Measurements from ENCODE around the gene ZBTB40. TPM values are rescaled to one million over a fixed set of nuclear protein-coding genes. Genes with fewer than 3 reads are reported as not detected.

The ZBTB40 gene
- total RNA-seq, 4 donors from 2014 or later, result 12.2 to 19.6 (median 15.4) TPM

DNA sequence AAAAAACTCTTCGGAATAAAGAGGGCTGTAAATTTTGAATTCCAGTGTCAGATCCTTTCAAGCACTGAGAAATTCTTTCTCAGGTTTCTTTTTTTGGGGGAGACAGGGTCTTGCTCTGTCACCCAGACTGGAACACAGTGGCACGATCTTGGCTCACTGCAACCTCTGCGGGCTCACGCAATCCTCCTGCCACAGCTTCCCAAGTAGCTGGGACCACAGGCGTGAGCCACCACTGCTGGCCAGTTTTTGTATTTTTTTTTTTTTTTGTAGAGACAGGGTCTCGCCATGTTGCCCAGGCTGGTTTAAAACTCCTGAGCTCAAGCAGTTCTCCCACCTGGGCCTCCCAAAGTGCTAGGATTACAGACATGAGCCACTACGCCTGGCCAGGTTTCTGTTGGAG, 76.8 kb downstream of the ZBTB40 start:
- TF ChIP-seq, protein P1, sequence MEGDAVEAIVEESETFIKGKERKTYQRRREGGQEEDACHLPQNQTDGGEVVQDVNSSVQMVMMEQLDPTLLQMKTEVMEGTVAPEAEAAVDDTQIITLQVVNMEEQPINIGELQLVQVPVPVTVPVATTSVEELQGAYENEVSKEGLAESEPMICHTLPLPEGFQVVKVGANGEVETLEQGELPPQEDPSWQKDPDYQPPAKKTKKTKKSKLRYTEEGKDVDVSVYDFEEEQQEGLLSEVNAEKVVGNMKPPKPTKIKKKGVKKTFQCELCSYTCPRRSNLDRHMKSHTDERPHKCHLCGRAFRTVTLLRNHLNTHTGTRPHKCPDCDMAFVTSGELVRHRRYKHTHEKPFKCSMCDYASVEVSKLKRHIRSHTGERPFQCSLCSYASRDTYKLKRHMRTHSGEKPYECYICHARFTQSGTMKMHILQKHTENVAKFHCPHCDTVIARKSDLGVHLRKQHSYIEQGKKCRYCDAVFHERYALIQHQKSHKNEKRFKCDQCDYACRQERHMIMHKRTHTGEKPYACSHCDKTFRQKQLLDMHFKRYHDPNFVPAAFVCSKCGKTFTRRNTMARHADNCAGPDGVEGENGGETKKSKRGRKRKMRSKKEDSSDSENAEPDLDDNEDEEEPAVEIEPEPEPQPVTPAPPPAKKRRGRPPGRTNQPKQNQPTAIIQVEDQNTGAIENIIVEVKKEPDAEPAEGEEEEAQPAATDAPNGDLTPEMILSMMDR (IDR thresholded peaks at IDR 0.05; ENCODE audit: low read depth), result no peak

DNA sequence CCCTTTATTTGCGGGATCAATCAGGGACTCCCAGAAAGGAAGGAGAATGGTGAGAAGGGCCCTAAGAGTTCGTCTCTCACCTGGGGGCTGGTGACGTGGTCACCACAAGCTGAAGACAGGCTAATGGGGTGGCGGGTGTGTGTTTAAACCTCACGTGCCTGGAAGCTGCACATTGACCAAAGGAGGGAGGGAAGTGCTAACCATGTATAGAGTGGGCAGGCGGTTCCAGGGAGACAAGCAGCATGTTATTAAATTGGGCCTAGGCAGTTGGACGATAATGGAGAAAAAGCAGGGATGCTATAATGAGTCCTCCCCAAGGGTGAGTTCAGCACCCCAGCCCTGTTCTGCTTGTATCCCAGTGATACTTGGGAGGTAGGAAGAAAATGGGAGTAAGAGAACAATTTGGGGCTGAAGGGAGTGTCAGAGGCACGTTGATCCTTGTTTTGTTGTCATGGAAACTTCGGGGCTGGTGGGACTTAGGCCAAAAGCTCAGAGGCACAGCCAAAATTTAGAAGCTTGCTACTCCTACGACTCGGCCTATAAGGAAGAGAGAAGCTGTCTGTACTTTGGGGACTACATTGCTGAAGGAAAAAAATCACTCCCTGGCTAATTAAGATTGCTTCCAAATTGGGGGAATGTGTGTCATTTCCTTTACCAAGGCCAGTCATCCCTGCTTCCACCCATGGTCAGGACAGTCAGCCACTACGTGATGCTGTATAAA, 78.4 kb downstream of the ZBTB40 start:
- TF ChIP-seq, protein P1 (IDR thresholded peaks at IDR 0.05; ENCODE audit: low read depth), result no peak

DNA sequence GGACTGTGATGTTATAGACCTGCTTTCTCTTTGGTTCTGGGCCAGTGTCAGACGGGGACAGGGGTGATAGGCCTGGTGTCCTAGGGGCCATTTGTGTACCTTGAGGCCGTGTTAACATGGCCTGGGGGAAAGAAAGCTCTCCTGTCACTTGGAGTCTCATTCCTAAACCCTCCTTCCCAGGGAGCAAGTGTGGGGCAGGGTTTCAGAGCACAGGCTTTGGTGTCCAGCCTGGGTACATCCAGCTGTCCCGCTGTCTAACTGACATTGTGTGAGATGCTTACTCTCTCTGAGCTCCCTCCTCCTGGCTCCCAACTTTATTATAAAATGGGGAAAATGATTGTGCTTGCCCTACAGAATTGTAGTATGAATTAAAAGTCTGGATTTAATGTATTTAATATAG, 79.1 kb downstream of the ZBTB40 start:
- TF ChIP-seq, protein P1 (IDR thresholded peaks at IDR 0.05; ENCODE audit: low read depth), result no peak

DNA sequence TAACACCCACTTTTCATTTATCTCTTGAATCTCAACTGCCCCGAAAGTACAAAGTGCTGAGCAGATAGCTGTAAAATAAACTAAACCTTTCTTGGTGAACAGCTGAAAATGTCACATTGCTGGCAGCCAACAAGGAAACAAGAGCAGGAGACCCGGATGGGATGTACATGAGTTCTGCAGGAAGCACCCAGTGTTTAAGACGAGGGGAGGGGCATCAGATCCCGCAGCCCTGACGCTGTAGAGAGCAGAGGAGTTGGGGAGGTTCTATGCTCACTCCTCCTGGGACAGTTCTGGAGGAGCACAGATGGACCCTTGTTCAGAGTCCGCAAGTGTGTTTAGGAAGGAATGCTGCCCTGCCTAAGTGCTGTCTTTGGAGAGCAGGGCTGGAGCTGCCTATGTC, 79.6 kb downstream of the ZBTB40 start:
- TF ChIP-seq, protein P1 (IDR thresholded peaks at IDR 0.05; ENCODE audit: low read depth), result no peak

DNA sequence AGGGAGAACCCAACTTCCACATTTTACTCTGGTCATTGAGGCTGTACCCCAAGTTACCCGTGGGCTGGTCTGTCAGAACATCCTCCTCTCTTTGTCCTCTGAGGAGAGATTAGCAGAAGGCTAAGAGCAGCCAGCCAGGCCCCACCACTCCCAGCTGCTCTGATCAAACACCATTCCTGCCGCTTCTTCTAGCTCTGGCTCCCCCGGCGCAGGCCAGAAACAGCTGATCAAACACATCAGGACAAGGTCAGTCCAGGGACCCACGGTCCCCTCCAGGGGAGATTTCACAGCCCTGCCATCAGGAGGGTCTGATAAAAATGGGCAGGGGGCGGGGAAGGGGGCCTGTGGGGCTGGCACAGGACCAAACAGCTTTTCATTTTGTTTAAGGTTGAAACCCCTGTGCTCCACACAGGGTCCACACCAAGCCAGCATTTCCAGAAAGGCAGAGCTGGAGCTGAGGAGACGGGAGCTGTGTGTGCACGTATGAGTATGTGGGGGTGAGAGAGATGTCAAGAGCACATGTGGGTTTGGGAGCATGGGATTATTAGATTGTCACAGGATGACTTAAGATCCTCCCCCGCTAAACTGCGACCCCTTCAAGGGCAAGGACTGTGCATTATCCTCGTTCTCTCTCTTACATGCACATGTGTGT, 81.7 kb downstream of the ZBTB40 start:
- TF ChIP-seq, protein P1 (IDR thresholded peaks at IDR 0.05; ENCODE audit: low read depth), result no peak

DNA sequence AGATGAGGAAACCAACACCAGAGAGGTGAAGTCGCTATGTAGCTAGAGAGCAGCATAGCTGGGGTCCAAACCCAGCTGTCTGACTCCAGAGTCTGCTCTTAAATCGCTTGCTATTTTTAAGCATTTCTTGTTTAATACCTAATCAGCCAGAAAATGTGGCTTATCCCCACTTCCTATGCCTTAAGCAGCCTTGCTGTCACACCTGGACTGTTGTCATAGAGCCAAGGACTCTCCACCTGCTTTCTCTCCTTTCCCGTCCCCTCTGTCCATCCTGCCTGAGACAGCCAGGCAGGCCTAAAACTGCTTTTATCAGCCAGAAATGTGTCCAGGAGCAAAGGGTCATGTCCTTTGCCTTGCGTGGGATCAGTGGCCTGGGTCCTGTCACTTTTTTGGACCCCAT, 83.3 kb downstream of the ZBTB40 start:
- TF ChIP-seq, protein P1 (IDR thresholded peaks at IDR 0.05; ENCODE audit: low read depth), result no peak

DNA sequence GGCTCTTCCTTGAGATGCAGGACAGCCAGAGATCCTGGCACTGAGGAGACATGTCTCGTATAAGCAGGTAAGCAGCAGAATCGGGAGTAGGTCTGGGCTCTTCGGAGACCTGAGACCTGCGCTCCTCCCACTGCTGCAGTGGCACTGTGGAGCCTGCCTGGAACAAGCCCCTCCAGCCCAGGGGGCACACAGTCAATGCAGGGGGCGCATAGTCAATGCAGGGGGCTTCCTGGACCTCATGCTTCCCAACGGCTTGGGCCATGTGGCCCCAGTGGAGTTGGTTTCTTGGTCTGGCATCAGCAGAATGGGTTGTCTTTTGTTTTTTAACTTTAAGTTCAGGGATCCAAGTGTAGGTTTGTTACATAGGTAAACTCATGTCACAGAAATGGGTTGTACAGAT, 83.7 kb downstream of the ZBTB40 start:
- TF ChIP-seq, protein P1 (IDR thresholded peaks at IDR 0.05; ENCODE audit: low read depth), result no peak

All from subcutaneous adipose tissue (tissue), 4 donors.